MM.1S (cell line): ENCODE results near the gene CCBE1.

Source experiments
- DNase-seq: peaks from one replicate; pipeline ENCODE4 v3.0.0-alpha.2; 2015
- H2AFZ ChIP-seq: fragments of 300-600 bp; sonication (generic); 2 replicates; pipeline ENCODE4 v1.6.0; 2016; ENCODE audit warnings: antibody characterized with exemption, low read length
- H3F3A ChIP-seq: fragments of 300-600 bp; sonication (generic); 2 replicates; pipeline ENCODE4 v1.6.1; 2016; ENCODE audit warnings: mild to moderate bottlenecking, antibody characterized with exemption, low read length, moderate library complexity, mixed read lengths; ENCODE audit not compliant: insufficient read depth
- H3K27ac ChIP-seq: fragments of 300-600 bp; sonication (generic); 2 replicates; pipeline ENCODE4 v1.5.1; 2016; ENCODE audit warnings: mild to moderate bottlenecking, low read length
- H3K27me3 ChIP-seq: fragments of 300-600 bp; sonication (generic); replicated peaks from 2 replicates; pipeline ENCODE4 v1.6.0; 2016; ENCODE audit warnings: low read length; ENCODE audit not compliant: insufficient read depth
- H3K36me3 ChIP-seq: fragments of 300-600 bp; sonication (generic); replicated peaks from 2 replicates; pipeline ENCODE4 v1.6.1; 2016; ENCODE audit warnings: mild to moderate bottlenecking, low read length, mixed read lengths; ENCODE audit not compliant: insufficient read depth
- H3K4me1 ChIP-seq: fragments of 300-600 bp; sonication (generic); 2 replicates; pipeline ENCODE4 v1.6.1; 2016; ENCODE audit warnings: low read length, mixed read lengths
- H3K4me2 ChIP-seq: fragments of 300-600 bp; sonication (generic); 2 replicates; pipeline ENCODE4 v1.6.0; 2016; ENCODE audit warnings: low read depth, low read length
- H3K4me3 ChIP-seq: fragments of 300-600 bp; sonication (generic); 2 replicates; pipeline ENCODE4 v1.5.1; 2016; ENCODE audit warnings: low read length, mixed read lengths
- H3K79me2 ChIP-seq: fragments of 300-600 bp; sonication (generic); 2 replicates; pipeline ENCODE4 v1.6.1; 2016; ENCODE audit warnings: mixed run types, low read length, mixed read lengths
- H3K9ac ChIP-seq: fragments of 300-600 bp; sonication (generic); 2 replicates; pipeline ENCODE4 v1.6.1; 2016; ENCODE audit warnings: low read length, mixed read lengths
- H3K9me2 ChIP-seq: fragments of 300-600 bp; sonication (generic); replicated peaks from 2 replicates; pipeline ENCODE4 v1.6.1; 2016; ENCODE audit warnings: mild to moderate bottlenecking, low read length, mixed read lengths; ENCODE audit not compliant: insufficient read depth
- H3K9me3 ChIP-seq: fragments of 300-600 bp; sonication (generic); replicated peaks from 2 replicates; pipeline ENCODE4 v1.6.1; 2016; ENCODE audit warnings: mild to moderate bottlenecking, low read length, mixed read lengths; ENCODE audit not compliant: insufficient read depth
- H4K20me1 ChIP-seq: fragments of 300-600 bp; sonication (generic); 2 replicates; pipeline ENCODE4 v1.6.1; 2016; ENCODE audit warnings: mild to moderate bottlenecking, low read length, moderate library complexity, mixed read lengths; ENCODE audit not compliant: insufficient read depth
- EZH2 ChIP-seq: fragments of 300-600 bp; sonication (generic); optimal IDR thresholded peaks from 2 replicates; pipeline ENCODE3; 2017; ENCODE audit warnings: low read depth, mild to moderate bottlenecking, antibody characterized with exemption, low read length, mixed read lengths
- EZH2phosphoT487 ChIP-seq: fragments of 300-600 bp; sonication (generic); IDR thresholded peaks from 2 replicates; pipeline ENCODE4 v1.6.1; 2018; ENCODE audit warnings: antibody characterized with exemption, low read length
- TF ChIP-seq, protein P1 (sequence below): fragments of 300-600 bp; sonication (generic); IDR thresholded peaks from 2 replicates; pipeline ENCODE4 v1.5.1; 2016; ENCODE audit warnings: antibody characterized with exemption, low read length, mixed read lengths

CCBE1 gene

DNA sequence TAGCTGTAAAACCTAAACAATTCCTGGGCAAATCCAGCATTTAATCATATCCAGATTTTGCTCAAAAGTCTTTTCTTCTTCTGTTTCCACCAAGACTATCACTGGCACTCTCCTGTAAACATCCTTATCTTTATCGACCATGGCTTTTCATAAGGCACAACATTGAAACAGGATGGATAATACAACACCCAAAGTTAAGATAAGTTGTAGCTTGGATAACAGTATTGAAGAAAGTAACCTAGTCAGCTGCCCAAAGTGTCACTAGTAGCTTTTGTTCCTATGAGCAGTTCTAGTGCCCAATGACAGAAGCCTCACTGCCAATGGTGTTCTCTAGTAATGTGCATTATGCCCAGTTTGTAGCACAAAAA is 22.3 kb downstream of the CCBE1 start:
- Histone ChIP-seq H3K4me3 (no peak overlapping the region), H3K9me3 (no peaks in the 10 kb centered on the region), H3K9me2 (no peaks in the 10 kb centered on the region), H3K36me3 (no peaks in the 10 kb centered on the region; the same call in 1 of the 2 replicates), H3K27ac (no peak overlapping the region), H3K27me3 (no peaks in the 10 kb centered on the region), H3F3A (no peaks in the 10 kb centered on the region), H2AFZ (no peak overlapping the region), H3K4me1 (no peaks in the 10 kb centered on the region), H3K79me2 (no peaks in the 10 kb centered on the region), H3K9ac (no peak overlapping the region), H3K4me2 (no peak overlapping the region), H4K20me1 (no peaks in the 10 kb centered on the region)
- TF ChIP-seq EZH2phosphoT487 (no peak), EZH2 (no peak)
- TF ChIP-seq, protein P1, sequence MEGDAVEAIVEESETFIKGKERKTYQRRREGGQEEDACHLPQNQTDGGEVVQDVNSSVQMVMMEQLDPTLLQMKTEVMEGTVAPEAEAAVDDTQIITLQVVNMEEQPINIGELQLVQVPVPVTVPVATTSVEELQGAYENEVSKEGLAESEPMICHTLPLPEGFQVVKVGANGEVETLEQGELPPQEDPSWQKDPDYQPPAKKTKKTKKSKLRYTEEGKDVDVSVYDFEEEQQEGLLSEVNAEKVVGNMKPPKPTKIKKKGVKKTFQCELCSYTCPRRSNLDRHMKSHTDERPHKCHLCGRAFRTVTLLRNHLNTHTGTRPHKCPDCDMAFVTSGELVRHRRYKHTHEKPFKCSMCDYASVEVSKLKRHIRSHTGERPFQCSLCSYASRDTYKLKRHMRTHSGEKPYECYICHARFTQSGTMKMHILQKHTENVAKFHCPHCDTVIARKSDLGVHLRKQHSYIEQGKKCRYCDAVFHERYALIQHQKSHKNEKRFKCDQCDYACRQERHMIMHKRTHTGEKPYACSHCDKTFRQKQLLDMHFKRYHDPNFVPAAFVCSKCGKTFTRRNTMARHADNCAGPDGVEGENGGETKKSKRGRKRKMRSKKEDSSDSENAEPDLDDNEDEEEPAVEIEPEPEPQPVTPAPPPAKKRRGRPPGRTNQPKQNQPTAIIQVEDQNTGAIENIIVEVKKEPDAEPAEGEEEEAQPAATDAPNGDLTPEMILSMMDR = no peak
- DNase-seq = no peak

DNA sequence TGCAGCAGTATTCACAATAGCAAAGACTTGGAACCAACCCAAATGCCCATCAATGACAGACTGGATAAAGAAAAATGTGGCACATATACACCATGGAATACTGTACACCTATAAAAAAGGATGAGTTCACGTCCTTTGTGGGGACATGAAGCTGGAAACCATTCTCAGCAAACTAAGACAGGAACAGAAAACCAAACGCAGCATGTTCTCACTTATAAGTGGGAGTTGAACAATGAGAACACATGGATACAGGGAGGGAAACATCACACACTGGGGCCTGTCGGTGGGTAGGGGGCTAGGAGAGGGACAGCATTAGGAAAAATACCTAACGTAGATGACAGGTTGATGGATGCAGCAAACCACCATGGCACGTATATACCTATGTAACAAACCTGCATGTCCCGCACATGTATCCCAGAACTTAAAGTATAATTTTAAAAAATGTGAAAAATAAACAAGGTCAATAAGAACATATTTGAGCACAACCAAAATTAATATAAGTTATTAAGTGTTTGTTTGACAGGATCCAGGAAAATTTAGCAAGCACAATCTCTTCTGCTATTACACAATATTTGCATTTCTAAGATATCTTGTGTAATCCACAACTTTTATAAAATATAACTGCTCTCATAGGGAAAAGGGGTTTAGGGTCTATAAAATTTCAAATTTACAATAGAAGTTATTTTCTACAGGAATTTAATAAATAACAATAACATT is 22.9 kb downstream of the CCBE1 start:
- Histone ChIP-seq H3K4me2 (no peak overlapping the region), H3K4me3 (no peak overlapping the region), H3K27ac (no peak overlapping the region), H3K27me3 (no peaks in the 10 kb centered on the region), H3K36me3 (no peaks in the 10 kb centered on the region; the same call in 1 of the 2 replicates), H4K20me1 (no peaks in the 10 kb centered on the region), H3K9me2 (no peaks in the 10 kb centered on the region), H3K4me1 (no peaks in the 10 kb centered on the region), H3F3A (no peaks in the 10 kb centered on the region), H3K79me2 (no peaks in the 10 kb centered on the region), H2AFZ (no peak overlapping the region), H3K9ac (no peak overlapping the region), H3K9me3 (no peaks in the 10 kb centered on the region)
- TF ChIP-seq, protein P1 = no peak
- TF ChIP-seq EZH2 = no peak
- TF ChIP-seq EZH2phosphoT487 = no peak
- no peak for DNase-seq

DNA sequence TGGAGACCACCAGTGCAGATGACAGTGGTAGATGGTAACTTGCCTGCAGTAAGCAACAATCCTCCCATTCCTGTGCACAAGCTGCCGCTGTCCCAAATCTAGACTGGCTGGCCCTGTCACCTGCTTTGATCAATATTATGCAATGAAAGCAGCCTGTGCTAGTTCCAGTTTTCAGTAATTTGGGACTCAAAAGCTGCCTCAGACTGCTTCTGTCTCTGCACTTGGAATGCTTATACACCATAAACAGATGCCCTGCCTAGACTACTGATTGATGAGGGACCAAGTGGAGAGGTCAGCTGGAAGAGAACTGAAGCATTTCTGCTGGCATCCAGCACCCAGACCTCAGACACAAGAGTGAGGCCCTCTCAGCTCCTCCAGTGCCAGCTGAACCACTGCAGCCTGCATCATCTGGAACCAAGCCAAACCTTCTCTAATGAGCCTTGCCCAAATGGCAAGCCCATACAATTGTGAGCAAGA is 24.9 kb downstream of the CCBE1 start:
- no peak overlapping the region for H2AFZ ChIP-seq
- H3K4me3 ChIP-seq = no peak overlapping the region
- H3K4me2 ChIP-seq = no peak overlapping the region
- no peaks in the 10 kb centered on the region for H3K27me3 ChIP-seq
- H3K27ac ChIP-seq = no peak overlapping the region
- H3F3A ChIP-seq = no peaks in the 10 kb centered on the region
- no peak overlapping the region for H3K9ac ChIP-seq
- no peak for DNase-seq
- H4K20me1 ChIP-seq = no peaks in the 10 kb centered on the region
- TF ChIP-seq, protein P1 = no peak
- TF ChIP-seq EZH2 (no peak), EZH2phosphoT487 (no peak)
- H3K36me3 ChIP-seq = no peaks in the 10 kb centered on the region; the same call in 1 of the 2 replicates
- H3K9me2 ChIP-seq = no peaks in the 10 kb centered on the region
- H3K9me3 ChIP-seq = no peaks in the 10 kb centered on the region
- H3K79me2 ChIP-seq = no peaks in the 10 kb centered on the region
- H3K4me1 ChIP-seq = no peaks in the 10 kb centered on the region
